HG03103 (cell line): ENCODE measurements around the gene LEUTX.

Experiments
- ATAC-seq: cut with Tn5 transposase; IDR thresholded peaks from one replicate; pipeline ENCODE4 v1.9.1; 2021; ENCODE audit warnings: low read depth; ENCODE audit not compliant: unreplicated experiment

Gene LEUTX

GRCh38 chr19:39820696-39821095 is 42.0 kb downstream of the LEUTX start:
- ATAC-seq = no peak

GRCh38 chr19:39823686-39824085 is 45.0 kb downstream of the LEUTX start:
- ATAC-seq = no peak

- ATAC-seq = no peak
Observed at GRCh38 chr19:39824143-39825092, 45.8 kb downstream of the LEUTX start.

- ATAC-seq = no peak
Observed at GRCh38 chr19:39825093-39825463, 46.4 kb downstream of the LEUTX start.

DNA sequence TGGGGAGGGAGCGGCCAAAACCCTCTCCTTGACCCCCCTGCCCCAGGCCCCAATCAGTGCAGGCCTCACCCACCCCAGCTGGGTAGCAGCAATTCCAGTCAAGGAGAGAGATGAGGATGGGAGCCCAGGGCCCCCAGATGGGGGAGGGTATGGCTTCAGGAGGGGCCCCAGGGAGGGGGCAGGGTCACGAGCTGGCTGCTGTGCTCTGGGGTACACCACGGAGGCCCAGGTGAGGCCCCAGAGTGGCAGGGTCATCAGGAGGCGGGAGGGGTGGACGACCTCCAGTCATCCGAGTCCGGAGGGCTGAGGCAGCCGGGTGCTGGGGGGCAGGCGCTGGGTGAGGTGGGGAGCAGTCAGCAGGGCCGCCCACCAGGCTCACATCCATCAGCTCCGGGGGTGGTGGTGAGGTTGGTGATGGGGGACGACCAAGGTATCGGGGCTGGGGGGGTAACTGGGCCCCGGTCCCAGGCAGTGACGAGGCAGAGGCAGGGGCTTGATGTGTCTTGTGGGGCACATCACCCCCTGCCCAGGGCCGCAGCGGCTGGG is 47.0 kb downstream of the LEUTX start:
- no peak for ATAC-seq

DNA sequence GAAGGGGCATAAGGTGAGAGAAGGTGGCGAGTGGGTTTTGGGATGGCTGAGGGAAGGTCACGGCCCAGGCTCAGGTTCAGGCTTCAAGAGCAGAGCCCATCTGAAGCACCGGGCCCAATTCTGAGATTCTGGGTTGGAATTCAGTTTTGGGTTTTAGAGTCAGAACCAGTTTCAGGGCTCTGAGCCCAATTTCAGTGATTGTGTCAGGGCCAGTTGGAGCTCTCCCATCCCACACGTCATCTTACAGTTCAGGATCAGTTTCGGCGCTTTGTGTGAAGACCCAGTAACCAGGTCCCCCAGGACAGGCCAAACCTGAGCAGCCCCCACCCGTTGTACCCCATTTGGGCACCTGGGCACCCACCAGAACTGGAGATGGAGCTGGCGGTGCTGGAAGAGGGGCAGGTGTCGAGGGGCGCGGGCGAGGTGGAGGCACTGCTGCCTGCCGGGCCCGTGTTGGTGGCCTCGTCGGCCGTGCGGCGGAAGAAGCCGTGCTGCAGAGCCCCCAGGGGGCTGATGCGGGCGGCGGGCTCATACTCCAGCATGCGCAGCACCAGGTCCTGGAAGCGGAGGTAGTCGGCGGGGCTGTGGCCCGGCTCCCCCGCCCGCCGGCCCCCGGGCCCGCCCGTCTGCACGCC is 47.8 kb downstream of the LEUTX start:
- no peak for ATAC-seq

DNA sequence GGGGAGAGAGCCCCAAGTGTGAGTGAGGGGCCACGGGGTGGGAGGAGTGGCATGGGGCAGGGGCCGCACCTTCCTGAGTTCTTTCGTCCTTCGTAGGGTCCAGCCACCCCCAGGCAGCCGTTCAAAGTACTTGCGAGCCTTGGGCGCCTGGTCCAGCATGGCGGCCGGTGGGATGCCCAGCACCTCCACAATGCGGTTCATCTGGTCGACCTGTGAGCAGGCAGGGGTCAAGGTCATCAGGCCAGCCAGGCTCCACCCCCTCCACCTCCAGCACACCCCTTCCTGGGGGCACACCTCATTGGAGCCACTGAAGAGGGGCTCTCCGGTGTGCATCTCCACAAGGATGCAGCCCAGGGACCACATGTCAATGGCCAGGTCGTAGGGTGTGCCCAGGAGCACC is 48.6 kb downstream of the LEUTX start:
- ATAC-seq = no peak

DNA sequence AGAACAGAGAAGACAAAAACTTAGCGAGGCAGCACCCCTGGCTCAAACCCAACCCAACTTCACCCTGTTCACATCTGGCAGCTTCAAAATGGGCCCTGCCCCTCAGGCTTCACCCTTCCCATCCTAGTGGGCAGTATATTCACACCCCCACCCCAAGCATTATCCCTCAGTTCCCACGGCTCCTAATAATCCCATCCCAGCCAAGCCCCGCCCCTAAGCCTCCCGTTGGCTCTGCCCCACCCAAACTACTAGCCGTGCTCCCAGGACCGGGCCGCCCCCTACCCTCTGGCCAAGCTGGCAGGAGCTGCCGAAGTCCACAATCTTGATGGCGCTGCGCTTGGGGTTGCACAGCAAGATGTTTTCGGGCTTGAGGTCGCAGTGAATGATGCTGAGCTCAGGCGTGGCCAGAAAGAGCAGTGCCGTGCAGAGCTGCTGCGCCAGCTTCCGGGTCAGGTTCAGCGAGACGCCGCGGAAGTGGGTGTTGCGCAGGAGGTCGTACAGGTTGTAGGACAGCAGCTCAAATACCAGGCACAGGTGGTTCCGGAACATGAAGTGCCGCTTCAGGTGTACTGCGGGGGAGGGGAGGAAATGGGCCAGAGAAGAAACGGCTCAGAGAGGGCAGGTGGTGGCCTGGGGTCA is 49.5 kb downstream of the LEUTX start:
- no peak for ATAC-seq

- no peak for ATAC-seq
Observed at GRCh38 chr19:39828654-39829032, 50.0 kb downstream of the LEUTX start.

- no peak for ATAC-seq
Observed at GRCh38 chr19:39829702-39830275, 51.1 kb downstream of the LEUTX start.

DNA sequence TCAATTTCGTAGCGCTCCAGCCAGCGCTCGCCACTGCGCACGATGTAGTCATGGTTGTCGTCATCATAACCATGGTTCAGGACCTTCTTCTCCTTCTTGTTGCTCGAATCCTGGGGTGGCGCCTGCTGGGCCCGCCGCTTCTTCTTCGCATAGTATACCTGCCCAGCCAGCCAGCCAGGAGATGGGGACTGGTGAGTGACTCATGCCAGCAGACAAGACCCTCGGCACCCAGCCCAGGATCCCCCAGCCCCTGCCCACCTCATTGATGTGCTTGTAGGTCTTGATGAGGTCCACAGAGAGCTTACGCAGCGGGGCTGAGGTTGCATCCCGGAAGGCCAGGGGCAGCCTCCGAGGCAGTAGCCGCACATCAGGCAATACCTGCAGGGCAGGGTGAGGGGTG is 51.8 kb downstream of the LEUTX start:
- ATAC-seq = no peak

DNA sequence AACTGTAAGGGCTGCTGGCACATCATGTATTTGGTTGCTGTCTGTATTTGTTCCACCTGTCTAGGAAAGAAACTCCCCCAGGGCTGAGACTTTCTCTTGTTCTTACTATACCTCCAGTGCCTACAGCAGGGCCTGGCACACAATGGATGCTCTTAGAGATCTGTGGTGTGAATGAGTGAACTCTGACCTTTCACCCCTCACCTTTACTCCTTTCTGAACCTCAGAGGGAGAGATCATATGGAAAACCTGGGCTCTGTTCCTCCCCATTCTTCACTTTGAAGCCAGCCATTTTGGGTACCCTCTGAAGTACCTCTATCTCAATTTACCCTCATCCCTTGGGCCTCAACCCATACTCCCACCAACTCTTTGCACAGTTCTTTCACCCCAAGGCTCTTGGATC is 52.2 kb downstream of the LEUTX start:
- ATAC-seq = no peak

DNA sequence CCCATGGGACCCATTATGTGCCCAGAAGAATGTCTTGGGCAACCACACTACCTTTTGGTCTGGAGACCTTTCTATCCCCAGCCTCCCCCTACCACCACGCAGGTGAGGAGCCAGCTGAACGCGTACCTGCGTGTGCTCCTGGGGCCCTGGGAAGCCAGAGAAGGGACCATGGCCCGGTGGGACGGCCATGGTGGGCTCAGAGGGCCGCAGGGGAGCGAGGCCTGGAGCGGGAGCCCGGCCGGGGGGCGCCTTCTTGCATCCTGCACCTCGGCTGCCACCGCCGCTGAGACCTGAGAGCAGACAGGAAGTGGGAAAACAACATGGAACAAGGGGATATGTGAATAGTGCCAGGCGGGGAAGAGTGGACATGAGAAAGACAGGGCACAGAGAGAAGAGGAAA is 53.0 kb downstream of the LEUTX start:
- no peak for ATAC-seq

- ATAC-seq = no peak
Observed at GRCh38 chr19:39832341-39833083, 53.9 kb downstream of the LEUTX start.

GRCh38 chr19:39833160-39833463 is 54.5 kb downstream of the LEUTX start:
- no peak for ATAC-seq

- ATAC-seq = peak; percentile 78
Observed at GRCh38 chr19:39833464-39834286, 55.0 kb downstream of the LEUTX start, which contains the start of gene DYRK1B. Gene DYRK1B, minus strand, starts transcription at chr19:39834162. Its CDS starts 2,295 bp downstream, at chr19:39831867.

DNA sequence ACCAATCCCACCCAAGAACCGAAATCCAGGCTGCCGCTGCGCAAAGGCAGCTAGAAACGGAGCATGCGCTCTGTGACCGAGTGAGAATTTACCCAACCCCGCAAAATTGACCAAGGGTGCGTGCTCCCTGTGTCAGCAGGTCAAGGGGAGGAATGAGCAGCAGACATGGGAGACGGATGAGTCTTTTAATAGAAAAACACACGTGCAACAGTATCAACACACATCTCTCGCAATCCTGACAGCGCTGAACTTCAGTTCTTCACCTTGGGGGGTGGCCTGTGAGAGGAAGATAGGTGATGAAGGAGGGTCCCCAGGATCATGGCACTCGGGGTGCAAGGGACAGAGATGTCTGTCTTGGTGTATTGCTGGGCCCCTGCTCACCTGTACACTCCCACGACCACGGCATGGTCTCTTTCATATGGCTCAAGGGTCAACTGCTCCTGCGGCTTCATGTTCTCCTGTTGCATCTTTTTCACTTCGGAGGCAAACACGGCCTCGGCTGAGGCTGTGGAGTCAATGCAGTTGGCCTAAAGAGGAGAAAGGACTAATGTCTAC is 55.7 kb downstream of the LEUTX start:
- ATAC-seq = no peak
